Esophagus squamous epithelium (tissue), 5 donors: ENCODE results near the gene ENPP1. TPM values are rescaled to one million over a fixed set of nuclear protein-coding genes. Genes with fewer than 3 reads are reported as not detected.

ENCODE experiments used
- DNase-seq: peaks from one replicate; lab custom pipeline; 2025; lab: John Stamatoyannopoulos, UW
- H3K27ac ChIP-seq, 4 donors: fragments of 200-600 bp; sonication (generic); one replicate each; pipeline ENCODE4 v1.5.1; 2016 to 2019; ENCODE audit warnings: mild to moderate bottlenecking in 1 of 4
- H3K27me3 ChIP-seq, 4 donors: fragments of 200-600 bp; sonication (generic); 1 replicate in 3 of 4; 2 replicates in 1 of 4; pipeline versions ENCODE4 v1.5.1 to v1.6.0; 2017 to 2021; ENCODE audit warnings: antibody characterized with exemption in 1 of 4
- H3K36me3 ChIP-seq, 3 donors: fragments of 200-600 bp; sonication (generic); one replicate each; pipeline ENCODE4 v1.5.1; 2016 to 2019
- H3K4me1 ChIP-seq, 3 donors: fragments of 200-600 bp; sonication (generic); one replicate each; pipeline ENCODE4 v1.5.1; 2017 to 2019
- H3K4me3 ChIP-seq, 4 donors: fragments of 200-600 bp; sonication (generic); 1 replicate in 3 of 4; 2 replicates in 1 of 4; pipeline ENCODE4 v1.5.1; 2016 to 2019; ENCODE audit warnings: mild to moderate bottlenecking in 2 of 4, moderate library complexity in 1 of 4
- H3K9me3 ChIP-seq, 3 donors: fragments of 200-600 bp; sonication (generic); one replicate each; pipeline ENCODE4 v1.5.1; 2016 to 2019
- CTCF ChIP-seq, 6 experiments: fragments of 450-650 bp in 4 of 6; fragments of 200-600 bp in 2 of 6; sonication (generic) in 2 of 6; IDR thresholded peaks; one replicate each; pipeline ENCODE4 v1.5.1; 2016 to 2019; ENCODE audit warnings: antibody characterized with exemption in 6 of 6, mild to moderate bottlenecking in 4 of 6, moderate library complexity in 4 of 6
- POLR2A ChIP-seq, 4 donors: fragments of 450-650 bp; IDR thresholded peaks; one replicate each; pipeline ENCODE4 v1.6.1; 2017; ENCODE audit warnings: antibody characterized with exemption in 4 of 4, mild to moderate bottlenecking in 4 of 4, moderate library complexity in 3 of 4
- WGBS, 2 donors: methylation state at CpG; one replicate each; pipeline ENCODE4 v1.1.5; 2018; 5-methylcytosine and 5-hydroxymethylcytosine counted together
- intact Hi-C: fragments of 100-400 bp; cut with DNase I; formaldehyde crosslinking; loops from one replicate; pipeline ENCODE4 v1.15.0; 2022
- total RNA-seq, 4 donors: library from RNA; depleted of rRNA; stranded (reverse); fragments of >200 nt; gene quantifications; one replicate each; pipeline ENCODE4 v1.1.0, GENCODE V29; 2016
- donor health status: DM: yes; HTN: yes; CAD: no.

The ENPP1 gene
- total RNA-seq, 4 donors from 2014 or later, result 0.76 to 12.6 (median 3.2) TPM

GRCh38 chr6:131776985-131777384, 30.8 kb upstream of the ENPP1 start:
- no peaks in the 10 kb centered on the region for H3K36me3 ChIP-seq
- H3K27ac ChIP-seq, result no peak overlapping the region
- peaks cover 0 to 7% (median 0%) of the 10 kb centered on the region in 3 donors for H3K4me1 ChIP-seq
- no peak for DNase-seq
- 86 to 89% methylated on average over 2 of the region's 2 CpGs for WGBS, 2 donors
- intact Hi-C loops, result no loop called here
- H3K4me3 ChIP-seq, result no peak overlapping the region
- TF ChIP-seq CTCF (IDR thresholded peaks at IDR 0.05) (no peak), POLR2A (IDR thresholded peaks at IDR 0.05) (no peak)
- H3K9me3 ChIP-seq, result no peaks in the 10 kb centered on the region
- peaks cover 0 to 8% (median 0%) of the 10 kb centered on the region in 4 donors for H3K27me3 ChIP-seq

- no peak overlapping the region for H3K27ac ChIP-seq
- TF ChIP-seq CTCF (IDR thresholded peaks at IDR 0.05) (no peak), POLR2A (IDR thresholded peaks at IDR 0.05) (no peak)
- H3K27me3 ChIP-seq, result peaks cover 0 to 8% (median 0%) of the 10 kb centered on the region in 4 donors
- H3K36me3 ChIP-seq, result no peaks in the 10 kb centered on the region
- intact Hi-C loops, result no loop called here
- H3K4me1 ChIP-seq, result peaks cover 0 to 7% (median 0%) of the 10 kb centered on the region in 3 donors
- WGBS, 2 donors, result 29 to 54% methylated on average over 1 of the region's 1 CpG
- H3K9me3 ChIP-seq, result no peaks in the 10 kb centered on the region
- DNase-seq, result no peak
- H3K4me3 ChIP-seq, result no peak overlapping the region
These were observed 29.7 kb upstream of the ENPP1 start for GRCh38 chr6:131778169-131778568.

- Histone ChIP-seq H3K36me3 (no peaks in the 10 kb centered on the region), H3K27me3 (peaks cover 0 to 16% (median 0%) of the 10 kb centered on the region in 4 donors), H3K4me1 (peaks cover 0 to 7% (median 0%) of the 10 kb centered on the region in 3 donors), H3K27ac (no peak overlapping the region), H3K9me3 (no peaks in the 10 kb centered on the region), H3K4me3 (no peak overlapping the region)
- TF ChIP-seq POLR2A (IDR thresholded peaks at IDR 0.05), result no peak
- TF ChIP-seq CTCF (IDR thresholded peaks at IDR 0.05), result no peak
- WGBS, 2 donors, result 40 to 49% methylated on average over 2 of the region's 2 CpGs
- intact Hi-C loops, result no loop called here
- no peak for DNase-seq
These were observed 28.5 kb upstream of the ENPP1 start for GRCh38 chr6:131779304-131779703.

GRCh38 chr6:131780600-131780999, 27.2 kb upstream of the ENPP1 start:
- Histone ChIP-seq H3K36me3 (no peaks in the 10 kb centered on the region), H3K9me3 (no peaks in the 10 kb centered on the region), H3K4me3 (no peak overlapping the region), H3K27ac (no peak overlapping the region), H3K4me1 (peaks cover 0 to 7% (median 0%) of the 10 kb centered on the region in 3 donors), H3K27me3 (peaks cover 0 to 21% (median 0%) of the 10 kb centered on the region in 4 donors)
- intact Hi-C loops, result no loop called here
- no peak for DNase-seq
- TF ChIP-seq POLR2A (IDR thresholded peaks at IDR 0.05) (no peak), CTCF (IDR thresholded peaks at IDR 0.05) (no peak)
- 91 to 94% methylated on average over 10 to 11 of the region's 11 CpGs for WGBS, 2 donors

- Histone ChIP-seq H3K27me3 (peaks cover 0 to 21% (median 0%) of the 10 kb centered on the region in 4 donors), H3K27ac (no peak overlapping the region), H3K4me1 (peaks cover 0 to 7% (median 0%) of the 10 kb centered on the region in 3 donors), H3K4me3 (no peak overlapping the region), H3K36me3 (no peaks in the 10 kb centered on the region), H3K9me3 (no peaks in the 10 kb centered on the region)
- intact Hi-C loops, result no loop called here
- DNase-seq, result no peak
- TF ChIP-seq CTCF (IDR thresholded peaks at IDR 0.05), result no peak
- no peak for TF ChIP-seq POLR2A (IDR thresholded peaks at IDR 0.05)
- WGBS, 2 donors, result 56 to 64% methylated on average over 3 of the region's 3 CpGs
These were observed 26.1 kb upstream of the ENPP1 start for GRCh38 chr6:131781687-131782086.
